ENCODE results near the gene SRP68. TPM values are rescaled to one million over a fixed set of nuclear protein-coding genes. Genes with fewer than 3 reads are reported as not detected.

SRP68 gene
- total RNA-seq, 4 donors from 2014 or later: 32.2 to 43.4 (median 32.6) TPM

DNA sequence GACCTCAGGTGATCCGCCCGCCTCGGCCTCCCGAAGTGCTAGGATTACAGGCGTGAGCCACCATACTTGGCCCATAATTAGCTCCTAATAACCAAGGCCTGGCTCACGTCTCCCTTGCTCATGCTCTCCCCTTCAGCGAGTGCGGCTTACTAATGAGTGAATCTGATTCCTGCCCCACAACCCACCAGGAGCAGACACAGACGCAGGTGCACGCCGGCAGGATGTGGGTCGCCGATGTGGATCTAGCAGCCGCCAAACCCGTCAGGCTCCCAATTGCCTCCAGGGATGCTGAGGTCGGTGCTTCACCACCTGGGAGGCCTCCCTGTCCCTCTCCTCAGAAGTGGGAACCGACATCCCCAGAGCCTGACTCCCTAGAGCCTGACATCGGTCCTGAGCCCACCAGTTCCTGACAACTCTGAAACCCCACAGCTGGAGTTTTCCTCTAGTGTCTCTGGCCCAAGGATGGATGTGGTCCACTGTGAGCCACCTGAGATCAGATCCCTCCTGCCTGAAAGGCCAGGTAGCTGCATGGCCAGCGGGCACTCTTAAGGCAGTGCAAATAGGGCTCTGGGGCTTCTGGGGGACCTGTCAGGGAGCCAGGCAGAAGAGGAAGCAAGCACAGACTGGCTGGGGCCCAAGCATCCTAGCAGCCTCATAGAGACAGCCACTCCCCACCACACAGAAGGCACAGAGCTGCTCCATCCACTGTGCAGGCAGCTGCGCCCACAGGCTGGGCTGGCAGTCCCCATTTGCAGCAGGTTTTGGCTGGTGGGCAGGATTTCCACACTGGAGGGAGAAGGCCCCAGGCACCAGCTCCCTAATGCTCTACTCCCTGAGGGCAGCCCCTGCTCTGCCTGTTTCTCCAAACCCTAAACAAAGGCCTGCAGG lies 20.5 kb upstream of the SRP68 start:
- Histone ChIP-seq H3K27ac (no peak overlapping the region), H3K4me3 (no peak overlapping the region), H3K4me1 (no peaks in the 10 kb centered on the region), H3K9me3 (no peaks in the 10 kb centered on the region), H3K27me3 (no peaks in the 10 kb centered on the region), H3K36me3 (peaks cover 0 to 97% (median 0%) of the 10 kb centered on the region in 3 donors)
- no peak for TF ChIP-seq POLR2A (IDR thresholded peaks at IDR 0.05)
- TF ChIP-seq, protein P1, sequence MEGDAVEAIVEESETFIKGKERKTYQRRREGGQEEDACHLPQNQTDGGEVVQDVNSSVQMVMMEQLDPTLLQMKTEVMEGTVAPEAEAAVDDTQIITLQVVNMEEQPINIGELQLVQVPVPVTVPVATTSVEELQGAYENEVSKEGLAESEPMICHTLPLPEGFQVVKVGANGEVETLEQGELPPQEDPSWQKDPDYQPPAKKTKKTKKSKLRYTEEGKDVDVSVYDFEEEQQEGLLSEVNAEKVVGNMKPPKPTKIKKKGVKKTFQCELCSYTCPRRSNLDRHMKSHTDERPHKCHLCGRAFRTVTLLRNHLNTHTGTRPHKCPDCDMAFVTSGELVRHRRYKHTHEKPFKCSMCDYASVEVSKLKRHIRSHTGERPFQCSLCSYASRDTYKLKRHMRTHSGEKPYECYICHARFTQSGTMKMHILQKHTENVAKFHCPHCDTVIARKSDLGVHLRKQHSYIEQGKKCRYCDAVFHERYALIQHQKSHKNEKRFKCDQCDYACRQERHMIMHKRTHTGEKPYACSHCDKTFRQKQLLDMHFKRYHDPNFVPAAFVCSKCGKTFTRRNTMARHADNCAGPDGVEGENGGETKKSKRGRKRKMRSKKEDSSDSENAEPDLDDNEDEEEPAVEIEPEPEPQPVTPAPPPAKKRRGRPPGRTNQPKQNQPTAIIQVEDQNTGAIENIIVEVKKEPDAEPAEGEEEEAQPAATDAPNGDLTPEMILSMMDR (IDR thresholded peaks at IDR 0.05): no peak
- no peak for DNase-seq

DNA sequence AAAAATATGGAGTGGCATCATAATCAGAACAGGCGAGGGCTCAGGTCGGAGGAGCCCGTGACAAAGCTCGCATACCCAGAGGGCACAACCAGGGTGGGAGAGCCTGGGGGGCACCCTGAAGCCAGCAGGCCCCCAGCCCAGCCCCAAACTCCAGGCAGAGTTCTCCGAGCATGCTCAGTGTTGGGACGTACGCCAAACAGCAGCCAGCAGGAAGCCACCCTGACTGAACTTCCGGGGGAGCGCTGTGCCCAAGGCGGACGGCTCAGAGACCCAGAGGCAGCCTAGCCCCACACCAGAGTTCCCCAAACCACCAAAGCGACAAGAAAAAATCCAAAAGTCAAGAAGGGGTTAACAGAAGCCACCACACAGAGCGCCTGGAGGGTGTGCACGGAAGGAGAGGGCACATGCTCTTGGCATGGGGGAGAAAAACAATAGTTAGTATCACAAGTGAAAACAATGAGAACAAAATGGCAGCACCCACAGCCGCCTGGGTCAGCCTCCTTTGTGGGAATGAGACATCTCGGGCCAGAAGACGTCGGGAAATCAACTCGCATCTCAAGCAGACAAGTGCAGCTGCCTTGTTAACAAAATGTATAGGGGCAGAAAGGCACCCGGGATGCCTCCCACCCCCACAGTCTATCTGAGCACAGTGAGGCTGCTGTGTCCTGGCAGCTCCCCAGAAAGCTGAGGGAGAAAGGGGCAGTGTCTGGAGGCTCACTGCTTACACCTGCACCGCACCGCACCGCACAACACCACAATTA lies 19.4 kb upstream of the SRP68 start:
- no peak for DNase-seq
- Histone ChIP-seq H3K27ac (no peak overlapping the region), H3K4me1 (no peaks in the 10 kb centered on the region)

DNA sequence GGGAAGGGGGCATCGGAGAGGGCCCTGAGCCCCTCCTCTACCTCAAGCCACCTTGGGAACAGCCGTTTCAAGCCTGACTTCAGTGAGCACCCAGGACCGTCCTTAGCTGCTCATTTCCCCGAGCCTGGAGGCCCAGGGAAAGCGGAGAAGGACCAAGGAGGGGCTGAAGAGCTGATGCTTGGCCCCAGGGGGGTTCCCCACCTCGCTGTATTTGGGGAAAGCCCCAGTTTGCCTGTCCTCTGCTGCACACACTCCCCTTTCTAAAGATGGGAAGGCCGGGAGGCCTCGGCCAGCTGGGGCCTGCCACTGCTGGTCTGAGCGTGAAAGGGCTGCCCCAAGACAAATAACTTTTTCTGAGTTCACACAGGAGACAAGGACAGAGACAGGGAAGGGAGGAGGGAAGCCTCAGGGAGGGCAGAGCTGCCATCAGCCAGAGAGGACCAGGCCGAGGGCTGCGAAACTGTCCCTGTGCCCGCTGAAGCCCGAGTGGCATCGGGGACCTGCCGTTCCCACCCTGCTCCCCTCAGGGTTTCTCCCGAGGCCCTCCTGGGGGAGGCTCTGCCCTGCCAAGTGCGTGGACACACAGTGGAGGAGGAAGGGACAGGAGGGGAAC lies 18.3 kb upstream of the SRP68 start:
- DNase-seq: no peak
- Histone ChIP-seq H3K4me3 (no peak overlapping the region), H3K27me3 (no peaks in the 10 kb centered on the region), H3K27ac (no peak overlapping the region), H3K9me3 (no peaks in the 10 kb centered on the region), H3K4me1 (no peaks in the 10 kb centered on the region), H3K36me3 (peaks cover 0 to 96% (median 0%) of the 10 kb centered on the region in 3 donors)
- no peak for TF ChIP-seq POLR2A (IDR thresholded peaks at IDR 0.05)
- TF ChIP-seq, protein P1 (IDR thresholded peaks at IDR 0.05): no peak

More for the DNA sequence above, 19.4 kb upstream of the SRP68 start:
- TF ChIP-seq, protein P1 (IDR thresholded peaks at IDR 0.05): no peak
- TF ChIP-seq POLR2A (IDR thresholded peaks at IDR 0.05): no peak
- no peak overlapping the region for H3K4me3 ChIP-seq
- no peaks in the 10 kb centered on the region for H3K27me3 ChIP-seq
- H3K9me3 ChIP-seq: no peaks in the 10 kb centered on the region
- H3K36me3 ChIP-seq: peaks cover 0 to 96% (median 0%) of the 10 kb centered on the region in 3 donors

DNA sequence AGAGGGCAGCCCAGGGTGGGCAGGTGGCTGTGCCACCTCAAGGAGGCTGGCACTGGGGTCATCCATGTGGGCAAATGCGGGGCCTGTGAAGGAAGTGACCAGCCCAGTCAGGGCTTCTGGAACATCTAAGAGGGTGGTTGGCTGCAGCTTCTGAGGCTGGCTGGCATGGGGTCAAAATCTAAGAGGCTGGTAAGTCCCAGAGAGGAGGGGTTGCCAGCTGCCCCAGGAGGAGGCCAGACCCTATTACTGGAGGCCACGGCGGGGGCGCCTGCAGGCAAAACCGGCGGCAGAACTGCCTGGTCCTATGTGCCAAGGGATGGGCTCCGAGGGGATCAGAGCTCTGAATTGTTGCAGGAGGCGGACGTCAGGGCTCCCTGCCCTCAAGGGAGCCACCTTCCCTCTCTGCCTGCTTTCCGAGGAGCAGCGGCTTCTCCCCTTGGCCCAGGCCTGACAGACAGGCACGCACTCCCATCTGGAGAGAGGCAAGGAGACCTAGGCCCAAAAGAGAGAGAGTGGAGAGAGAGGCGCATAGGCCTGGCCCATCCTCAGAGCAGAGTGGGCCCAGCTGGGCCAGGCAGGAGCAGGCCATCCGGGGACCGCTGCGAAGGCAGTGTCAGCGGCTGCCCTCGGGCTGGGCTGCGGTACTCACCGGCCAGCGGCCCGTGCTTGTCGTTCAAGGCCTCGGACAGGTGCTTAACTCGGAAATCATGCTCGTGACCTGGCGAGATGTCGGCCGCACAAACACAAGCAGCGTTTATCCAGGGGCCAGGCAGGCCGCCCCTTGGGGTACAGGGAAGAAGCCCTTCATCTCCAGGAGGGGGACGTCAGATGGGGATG lies 17.6 kb upstream of the SRP68 start:
- no peak for DNase-seq
- H3K27ac ChIP-seq: no peak overlapping the region
- H3K36me3 ChIP-seq: peaks cover 0 to 96% (median 0%) of the 10 kb centered on the region in 3 donors

More for the DNA sequence above, 17.6 kb upstream of the SRP68 start:
- Histone ChIP-seq H3K9me3 (no peaks in the 10 kb centered on the region), H3K4me1 (no peaks in the 10 kb centered on the region), H3K4me3 (no peak overlapping the region), H3K27me3 (no peaks in the 10 kb centered on the region)
- TF ChIP-seq, protein P1 (IDR thresholded peaks at IDR 0.05): no peak
- TF ChIP-seq POLR2A (IDR thresholded peaks at IDR 0.05): no peak

Data from Peyer's patch (tissue), 4 donors.